ENCODE measurements around the gene SIL1.
"Not testable (repeated sequence)": the region's sequence is repeated elsewhere in the genome, so short reads cannot be mapped to it uniquely, and the experiment has no call there.

Gene SIL1

GRCh38 chr5:139076111-139076510, 122.1 kb downstream of the SIL1 start:
- no peak for DNase-seq (ENCODE audit: low read depth in 1 of 2, low spot score in 1 of 2)

- DNase-seq (ENCODE audit: low read depth in 1 of 2, low spot score in 1 of 2): no peak
Measured at GRCh38 chr5:139075066-139076050, 122.8 kb downstream of the SIL1 start.

- DNase-seq (ENCODE audit: low read depth in 1 of 2, low spot score in 1 of 2): not testable (repeated sequence)
Measured at GRCh38 chr5:139073956-139074355, 124.2 kb downstream of the SIL1 start.

- DNase-seq (ENCODE audit: low read depth in 1 of 2, low spot score in 1 of 2): no peak
Measured at GRCh38 chr5:139068494-139069151, 129.5 kb downstream of the SIL1 start.

- DNase-seq (ENCODE audit: low read depth in 1 of 2, low spot score in 1 of 2): no peak
Measured at GRCh38 chr5:139068060-139068459, 130.1 kb downstream of the SIL1 start.

GRCh38 chr5:139065306-139065705, 132.9 kb downstream of the SIL1 start:
- no peak for DNase-seq (ENCODE audit: low read depth in 1 of 2, low spot score in 1 of 2)

- DNase-seq (ENCODE audit: low read depth in 1 of 2, low spot score in 1 of 2): no peak
Measured at GRCh38 chr5:139064613-139065012, 133.6 kb downstream of the SIL1 start.

- no peak for DNase-seq (ENCODE audit: low read depth in 1 of 2, low spot score in 1 of 2)
Measured at GRCh38 chr5:139063664-139064054, 134.5 kb downstream of the SIL1 start.

GRCh38 chr5:139062910-139063663, 135.1 kb downstream of the SIL1 start:
- no peak for DNase-seq (ENCODE audit: low read depth in 1 of 2, low spot score in 1 of 2)

GRCh38 chr5:139061856-139062255, 136.3 kb downstream of the SIL1 start:
- DNase-seq (ENCODE audit: low read depth in 1 of 2, low spot score in 1 of 2): no peak

- DNase-seq (ENCODE audit: low read depth in 1 of 2, low spot score in 1 of 2): no peak
Measured at GRCh38 chr5:139061274-139061673, 136.9 kb downstream of the SIL1 start.

GRCh38 chr5:139058121-139058520, 140.0 kb downstream of the SIL1 start:
- no peak for DNase-seq (ENCODE audit: low read depth in 1 of 2, low spot score in 1 of 2)

- not testable (repeated sequence) for DNase-seq (ENCODE audit: low read depth in 1 of 2, low spot score in 1 of 2)
Measured at GRCh38 chr5:139057045-139057939, 140.9 kb downstream of the SIL1 start.

GRCh38 chr5:139052975-139053374, 145.2 kb downstream of the SIL1 start:
- no peak for DNase-seq (ENCODE audit: low read depth in 1 of 2, low spot score in 1 of 2)

- DNase-seq (ENCODE audit: low read depth in 1 of 2, low spot score in 1 of 2): no peak
Measured at GRCh38 chr5:139051392-139051791, 146.8 kb downstream of the SIL1 start.

- no peak for DNase-seq (ENCODE audit: low read depth in 1 of 2, low spot score in 1 of 2)
Measured at GRCh38 chr5:139050432-139050831, 147.7 kb downstream of the SIL1 start.

- DNase-seq (ENCODE audit: low read depth in 1 of 2, low spot score in 1 of 2): no peak
Measured at GRCh38 chr5:139049780-139050179, 148.4 kb downstream of the SIL1 start.

GRCh38 chr5:139046551-139046950, 151.6 kb downstream of the SIL1 start:
- DNase-seq (ENCODE audit: low read depth in 1 of 2, low spot score in 1 of 2): no peak

GRCh38 chr5:139043157-139043905, 154.8 kb downstream of the SIL1 start:
- no peak for DNase-seq (ENCODE audit: low read depth in 1 of 2, low spot score in 1 of 2)

GRCh38 chr5:139040081-139040480, 158.1 kb downstream of the SIL1 start:
- no peak for DNase-seq (ENCODE audit: low read depth in 1 of 2, low spot score in 1 of 2)

Measured in activated CD4-positive, alpha-beta T cell treated with anti-CD3 and anti-CD28 coated beads, Interleukin-2, amount 50 U/mL, for 24 hours (primary cell).